Mesenchymal stem cell (in vitro differentiated cells and primary cell): Measurements from ENCODE around the gene PTPRA.

Source experiments
- DNase-seq: peaks from one replicate; pipeline ENCODE4 v3.0.0-alpha.2; 2013
- H2AFZ ChIP-seq: one replicate; pipeline ENCODE4 v1.6.1; 2013; ENCODE audit warnings: low read depth, mild to moderate bottlenecking, control low read depth, inconsistent platforms, low read length, moderate library complexity
- H2AK5ac ChIP-seq: 2 replicates; pipeline ENCODE4 v1.6.1; 2013; ENCODE audit warnings: low read length, moderate library complexity, mild to moderate bottlenecking, inconsistent platforms; ENCODE audit not compliant: severe bottlenecking
- H2BK120ac ChIP-seq: one replicate; pipeline ENCODE4 v1.6.1; 2013; ENCODE audit warnings: low read depth, mild to moderate bottlenecking, inconsistent platforms, low read length, moderate library complexity
- H2BK12ac ChIP-seq, 2 experiments: one replicate each; pipeline ENCODE4 v1.6.1; 2013; ENCODE audit warnings: inconsistent platforms in 2 of 2, low read length in 2 of 2, mild to moderate bottlenecking in 2 of 2, moderate library complexity in 2 of 2, control low read depth in 1 of 2
- H2BK15ac ChIP-seq: one replicate; pipeline ENCODE4 v1.6.1; 2013; ENCODE audit warnings: mild to moderate bottlenecking, low read depth, inconsistent platforms; ENCODE audit not compliant: poor library complexity, severe bottlenecking
- H2BK5ac ChIP-seq: 2 replicates; pipeline ENCODE4 v1.6.1; 2013; ENCODE audit warnings: low read depth, mild to moderate bottlenecking, low read length, control low read depth, inconsistent platforms; ENCODE audit not compliant: poor library complexity, severe bottlenecking
- H3K14ac ChIP-seq, 2 experiments: one replicate each; pipeline ENCODE4 v1.6.1; 2013; ENCODE audit warnings: inconsistent platforms in 2 of 2, low read length in 2 of 2, control low read depth in 1 of 2, mild to moderate bottlenecking in 1 of 2, moderate library complexity in 1 of 2
- H3K18ac ChIP-seq, 2 experiments: one replicate each; pipeline ENCODE4 v1.6.1; 2013; ENCODE audit warnings: inconsistent platforms in 2 of 2, low read length in 2 of 2, control low read depth in 1 of 2, low read depth in 1 of 2, mild to moderate bottlenecking in 1 of 2
- H3K23ac ChIP-seq, 2 experiments: one replicate each; pipeline ENCODE4 v1.6.1; 2013; ENCODE audit warnings: inconsistent platforms in 2 of 2, low read length in 2 of 2, mild to moderate bottlenecking in 2 of 2, moderate library complexity in 2 of 2, control low read depth in 1 of 2
- H3K27ac ChIP-seq: 2 replicates; pipeline ENCODE4 v1.5.1; 2013; ENCODE audit warnings: mild to moderate bottlenecking, moderate library complexity, low read length, control low read depth, inconsistent platforms; ENCODE audit not compliant: poor library complexity, severe bottlenecking
- H3K27me3 ChIP-seq, 2 experiments: 2 replicates each; pipeline versions ENCODE4 v1.6.1 to v1.7.0; 2013; ENCODE audit warnings: low read length in 2 of 2, mild to moderate bottlenecking in 2 of 2, moderate library complexity in 2 of 2, control low read depth in 1 of 2, inconsistent platforms in 1 of 2; ENCODE audit not compliant: control insufficient read depth in 1 of 2, insufficient read depth in 1 of 2
- H3K36me3 ChIP-seq, 2 experiments: 2 replicates each; pipeline versions ENCODE4 v1.6.1 to v1.7.0; 2013; ENCODE audit warnings: low read length in 2 of 2, control low read depth in 1 of 2, inconsistent platforms in 1 of 2, low read depth in 1 of 2, mild to moderate bottlenecking in 1 of 2; ENCODE audit not compliant: insufficient read depth in 2 of 2, control insufficient read depth in 1 of 2
- H3K4ac ChIP-seq, 2 experiments: one replicate each; pipeline ENCODE4 v1.6.1; 2013; ENCODE audit warnings: inconsistent platforms in 2 of 2, low read length in 2 of 2, mild to moderate bottlenecking in 2 of 2, moderate library complexity in 2 of 2, control low read depth in 1 of 2, low read depth in 1 of 2
- H3K4me1 ChIP-seq: 2 replicates; pipeline ENCODE4 v1.6.1; 2013; ENCODE audit warnings: low read depth, low read length, control low read depth; ENCODE audit not compliant: control insufficient read depth, insufficient read depth
- H3K4me2 ChIP-seq: 2 replicates; pipeline ENCODE4 v1.6.1; 2013; ENCODE audit warnings: low read length, mild to moderate bottlenecking, inconsistent platforms; ENCODE audit not compliant: poor library complexity, severe bottlenecking
- H3K4me3 ChIP-seq, 2 experiments: 2 replicates each; pipeline versions ENCODE4 v1.5.1 to v1.7.0; 2013; ENCODE audit warnings: low read length in 2 of 2, mild to moderate bottlenecking in 2 of 2, control low read depth in 1 of 2, low read depth in 1 of 2; ENCODE audit not compliant: insufficient read depth in 1 of 2
- H3K79me1 ChIP-seq: replicated peaks from 2 replicates; pipeline ENCODE4 v1.6.1; 2013; ENCODE audit warnings: mild to moderate bottlenecking, control low read depth, low read length, inconsistent platforms; ENCODE audit not compliant: poor library complexity, severe bottlenecking
- H3K9ac ChIP-seq: 2 replicates; pipeline ENCODE4 v1.7.0; 2013; ENCODE audit warnings: mild to moderate bottlenecking, low read length, moderate library complexity
- H3K9me3 ChIP-seq: 2 replicates; pipeline ENCODE4 v1.7.0; 2013; ENCODE audit warnings: mild to moderate bottlenecking, low read length; ENCODE audit not compliant: control insufficient read depth
- H4K8ac ChIP-seq: one replicate; pipeline ENCODE4 v1.6.1; 2013; ENCODE audit warnings: inconsistent platforms, mild to moderate bottlenecking, low read length, moderate library complexity
- H4K91ac ChIP-seq: one replicate; pipeline ENCODE4 v1.6.1; 2013; ENCODE audit warnings: mild to moderate bottlenecking, low read length, inconsistent platforms
- WGBS: methylation state at CpG from one replicate; pipeline ENCODE4 v1.1.7; 2013; ENCODE audit warnings: mixed read lengths; 5-methylcytosine and 5-hydroxymethylcytosine counted together

PTPRA gene

DNA sequence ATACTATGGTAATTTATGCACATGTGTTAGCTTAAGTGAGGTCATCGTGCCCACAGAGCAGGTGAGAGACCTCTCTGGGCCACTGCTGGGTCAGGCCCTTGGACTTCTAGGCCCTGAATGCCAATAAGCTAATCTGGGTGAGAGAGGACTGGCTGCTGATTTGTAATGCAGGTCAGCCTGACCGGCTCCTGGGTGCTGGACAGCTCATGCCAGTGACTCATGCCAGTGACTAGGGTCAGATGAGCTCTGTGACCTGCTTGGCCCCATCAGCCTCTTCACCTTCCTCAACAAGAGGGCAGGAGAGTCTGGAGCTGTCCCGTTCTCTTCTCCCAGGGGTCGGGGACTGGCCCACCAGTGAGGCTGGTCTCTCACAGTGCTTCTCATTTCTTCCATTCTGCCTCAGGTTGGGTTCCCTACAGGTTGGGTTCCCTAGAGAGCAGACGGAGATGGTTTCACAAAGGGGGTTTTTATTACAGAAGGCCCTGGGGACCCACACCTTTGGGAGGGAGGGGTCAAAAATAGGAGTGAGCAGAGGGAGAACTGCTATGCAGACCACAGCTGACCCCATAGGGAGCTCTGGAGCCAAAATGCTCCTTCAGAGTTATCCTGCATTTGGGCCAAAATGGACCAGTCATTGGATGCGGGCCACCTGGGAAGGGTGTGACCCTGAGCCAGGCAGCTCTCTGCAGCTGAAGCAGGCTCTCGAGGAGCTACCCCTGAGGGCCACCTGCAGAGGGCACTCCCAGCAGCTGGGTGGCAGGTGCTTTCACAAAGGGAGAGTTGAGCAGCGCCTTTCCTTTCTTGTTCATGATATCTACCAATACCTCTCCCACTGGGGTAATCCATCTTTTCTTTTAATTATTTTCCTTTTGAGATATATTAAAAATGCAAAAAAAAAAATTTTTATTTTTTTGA lies 196.0 kb downstream of the PTPRA start:
- H3K23ac ChIP-seq: no peak overlapping the region
- H2AFZ ChIP-seq: no peak overlapping the region
- no peak overlapping the region for H3K4ac ChIP-seq
- no peak overlapping the region for H3K14ac ChIP-seq
- no peak overlapping the region for H3K27ac ChIP-seq
- no peaks in the 10 kb centered on the region for H3K36me3 ChIP-seq
- H2BK15ac ChIP-seq: no peak overlapping the region
- no peak overlapping the region for H3K4me3 ChIP-seq
- DNase-seq: no peak
- H2BK120ac ChIP-seq: no peak overlapping the region
- H3K9ac ChIP-seq: no peak overlapping the region
- H2BK12ac ChIP-seq: no peak overlapping the region
- no peak overlapping the region for H3K4me2 ChIP-seq
- H3K9me3 ChIP-seq: no peaks in the 10 kb centered on the region
- no peak overlapping the region for H2AK5ac ChIP-seq
- peaks cover 15% of the 10 kb centered on the region for H3K4me1 ChIP-seq
- peaks cover 22 to 29% of the 10 kb centered on the region in 2 experiments for H3K27me3 ChIP-seq
- no peak overlapping the region for H4K8ac ChIP-seq
- H3K79me1 ChIP-seq: no peaks in the 10 kb centered on the region
- no peak overlapping the region for H4K91ac ChIP-seq
- H2BK5ac ChIP-seq: no peak overlapping the region
- WGBS: 72% methylated on average over 7 of the region's 8 CpGs
- H3K18ac ChIP-seq: no peak overlapping the region

GRCh38 chr20:3070725-3071124 lies 197.4 kb downstream of the PTPRA start:
- H2BK12ac ChIP-seq: no peak overlapping the region
- no peaks in the 10 kb centered on the region for H3K9me3 ChIP-seq
- no peak overlapping the region for H2BK120ac ChIP-seq
- H4K8ac ChIP-seq: no peak overlapping the region
- H4K91ac ChIP-seq: no peak overlapping the region
- no peak overlapping the region for H3K4me3 ChIP-seq
- H3K27ac ChIP-seq: no peak overlapping the region
- no peak overlapping the region for H3K4me2 ChIP-seq
- no peak overlapping the region for H3K18ac ChIP-seq
- H3K79me1 ChIP-seq: no peaks in the 10 kb centered on the region
- WGBS: 95% methylated on average over 4 of the region's 4 CpGs
- no peak overlapping the region for H3K4ac ChIP-seq
- H2AK5ac ChIP-seq: no peak overlapping the region
- peaks cover 22 to 27% of the 10 kb centered on the region in 2 experiments for H3K27me3 ChIP-seq
- H2BK5ac ChIP-seq: no peak overlapping the region
- no peak overlapping the region for H2BK15ac ChIP-seq
- H3K14ac ChIP-seq: no peak overlapping the region
- H2AFZ ChIP-seq: no peak overlapping the region
- H3K23ac ChIP-seq: no peak overlapping the region
- H3K4me1 ChIP-seq: peaks cover 14% of the 10 kb centered on the region
- H3K9ac ChIP-seq: no peak overlapping the region
- no peak for DNase-seq
- H3K36me3 ChIP-seq: no peaks in the 10 kb centered on the region

- Histone ChIP-seq H3K9me3 (no peaks in the 10 kb centered on the region), H2BK120ac (no peak overlapping the region), H3K4me2 (no peak overlapping the region), H2BK5ac (no peak overlapping the region), H3K4me1 (peaks cover 14% of the 10 kb centered on the region), H3K14ac (no peak overlapping the region), H3K9ac (no peak overlapping the region), H3K23ac (no peak overlapping the region), H2BK12ac (no peak overlapping the region), H3K79me1 (no peaks in the 10 kb centered on the region), H2BK15ac (no peak overlapping the region), H4K91ac (no peak overlapping the region), H3K36me3 (no peaks in the 10 kb centered on the region), H3K27ac (no peak overlapping the region), H4K8ac (no peak overlapping the region), H3K4ac (no peak overlapping the region), H2AK5ac (no peak overlapping the region), H3K18ac (no peak overlapping the region), H2AFZ (no peak overlapping the region), H3K4me3 (peak overlapping the region in 1 of 2 experiments; percentile 60), H3K27me3 (peaks cover 22 to 32% of the 10 kb centered on the region in 2 experiments)
- 86% methylated on average over 16 of the region's 16 CpGs for WGBS
- no peak for DNase-seq
These were observed 198.0 kb downstream of the PTPRA start for GRCh38 chr20:3071266-3071609.

GRCh38 chr20:3071610-3072529 lies 198.6 kb downstream of the PTPRA start, which contains the start of gene OXT:
TSS of gene OXT (plus strand) at chr20:3071620. CDS start at chr20:3071656, 36 bp downstream.
- Histone ChIP-seq H3K4ac (no peak within 1 kb of the TSS), H3K23ac (no peak within 1 kb of the TSS), H3K4me3 (peak within 1 kb of the TSS; percentile 18 to 60), H2BK120ac (no peak within 1 kb of the TSS), H4K91ac (no peak within 1 kb of the TSS), H3K18ac (no peak within 1 kb of the TSS), H3K4me2 (peak within 1 kb of the TSS; percentile 44), H2AK5ac (no peak within 1 kb of the TSS), H2BK12ac (no peak within 1 kb of the TSS), H3K27me3 (peaks cover 22 to 34% of the 10 kb centered on the region in 2 experiments), H2AFZ (no peak within 1 kb of the TSS), H3K9ac (no peak within 1 kb of the TSS), H3K79me1 (no peaks in the 10 kb centered on the region), H2BK5ac (no peak within 1 kb of the TSS), H3K4me1 (peaks cover 14% of the 10 kb centered on the region), H3K9me3 (no peaks in the 10 kb centered on the region), H4K8ac (peak within 1 kb of the TSS; percentile 41), H2BK15ac (no peak within 1 kb of the TSS), H3K27ac (no peak within 1 kb of the TSS), H3K14ac (no peak within 1 kb of the TSS), H3K36me3 (no peaks in the 10 kb centered on the region)
- WGBS: 16% methylated on average over 78 of the region's 95 CpGs
- DNase-seq: no peak
